Mesodermal cell (in vitro differentiated cells): Measurements from ENCODE around the gene SSTR3.

Source experiments
- H3K27ac ChIP-seq: 2 replicates; pipeline ENCODE4 v1.7.0; 2013; ENCODE audit warnings: mild to moderate bottlenecking, low read depth, low read length, moderate library complexity; ENCODE audit not compliant: severe bottlenecking
- H3K36me3 ChIP-seq: 2 replicates; pipeline ENCODE4 v1.7.1; 2013; ENCODE audit warnings: mild to moderate bottlenecking, low read length, moderate library complexity; ENCODE audit not compliant: control insufficient read depth, insufficient read depth
- H3K4me1 ChIP-seq: one replicate; pipeline ENCODE4 v1.7.1; 2013; ENCODE audit warnings: mild to moderate bottlenecking, low read length; ENCODE audit not compliant: insufficient read depth, control insufficient read depth, poor library complexity, severe bottlenecking
- H3K4me3 ChIP-seq: 2 replicates; pipeline ENCODE4 v1.7.0; 2013; ENCODE audit warnings: low read length, control low read depth, mild to moderate bottlenecking; ENCODE audit not compliant: insufficient read depth, poor library complexity, severe bottlenecking; ENCODE audit errors: extremely low read depth
- H3K9me3 ChIP-seq: 2 replicates; pipeline ENCODE4 v1.7.1; 2013; ENCODE audit warnings: mild to moderate bottlenecking, low read length, moderate library complexity; ENCODE audit not compliant: control insufficient read depth
- WGBS, 2 experiments: methylation state at CpG; one replicate each; pipeline ENCODE4 v1.1.5; 2013; ENCODE audit warnings: missing lambda C conversion rate in 2 of 2; ENCODE audit not compliant: insufficient coverage in 2 of 2; 5-methylcytosine and 5-hydroxymethylcytosine counted together

SSTR3 gene

GRCh38 chr22:37188901-37189466 is 23.3 kb downstream of the SSTR3 start:
- no peak overlapping the region for H3K4me3 ChIP-seq
- WGBS, 2 experiments: 45 to 56% methylated on average over 1 of the region's 2 CpGs
- peak overlapping the region; percentile 93 for H3K27ac ChIP-seq

DNA sequence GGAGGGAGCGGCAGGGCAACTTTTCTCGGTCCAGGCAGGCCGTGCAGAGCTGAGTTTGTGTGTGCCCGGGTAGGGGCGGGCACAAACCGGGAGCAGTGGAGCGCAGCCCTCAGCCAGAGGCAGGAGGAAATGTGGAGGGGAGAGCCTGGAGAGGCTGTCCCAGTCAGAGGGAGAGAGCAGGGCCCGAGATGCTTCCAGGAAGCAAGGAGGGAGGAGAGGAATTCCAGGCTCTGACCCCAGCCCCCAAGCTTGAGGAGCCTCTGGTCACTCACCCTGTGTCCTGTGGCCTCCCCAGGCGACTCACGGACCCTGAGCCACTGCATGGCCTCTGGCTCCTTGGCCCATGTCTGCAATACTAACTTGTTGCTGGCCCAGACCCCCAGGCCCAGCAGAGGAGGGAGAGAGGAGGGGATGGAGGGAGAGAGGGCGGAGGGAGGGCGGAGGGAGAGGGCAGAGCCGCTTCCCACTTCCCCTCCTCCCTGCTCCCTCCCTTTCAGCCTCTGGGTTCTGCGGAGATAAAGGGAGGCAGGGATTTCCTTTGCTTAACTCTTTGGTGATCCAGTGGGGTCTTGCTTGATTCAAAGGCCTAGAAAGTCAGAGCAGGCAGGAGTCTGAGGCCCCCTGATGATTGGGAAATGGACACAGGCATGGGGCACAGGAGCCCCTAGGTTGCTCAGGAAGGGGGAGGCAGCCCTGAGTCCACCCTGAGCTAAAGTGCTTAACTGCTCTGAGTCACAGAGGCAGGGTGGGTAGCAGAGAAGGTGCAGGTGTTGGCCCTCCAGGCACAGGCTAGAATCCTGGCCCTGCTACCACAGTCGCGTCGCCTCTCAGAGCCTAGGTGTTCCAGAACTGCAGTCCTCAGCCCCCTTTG is 24.2 kb downstream of the SSTR3 start, which contains the start of gene C1QTNF6:
Gene C1QTNF6 (minus strand): TSS at position 357 of the 871 bp plus-strand sequence. CDS start 34 bp downstream, at position 323.
- Histone ChIP-seq H3K27ac (peak within 1 kb of the TSS; percentile 93), H3K9me3 (peaks cover 9% of the 10 kb centered on the region), H3K4me3 (peak within 1 kb of the TSS; percentile 51), H3K36me3 (peaks cover 13% of the 10 kb centered on the region), H3K4me1 (peaks cover 30% of the 10 kb centered on the region)
- WGBS, 2 experiments: 9 to 18% methylated on average over 10 to 13 of the region's 17 CpGs

More at GRCh38 chr22:37188901-37189466, 23.3 kb downstream of the SSTR3 start:
- Histone ChIP-seq H3K9me3 (peaks cover 10% of the 10 kb centered on the region), H3K36me3 (peaks cover 5% of the 10 kb centered on the region), H3K4me1 (peaks cover 30% of the 10 kb centered on the region)

GRCh38 chr22:37187552-37187890 is 24.8 kb downstream of the SSTR3 start:
- Histone ChIP-seq H3K27ac (peak overlapping the region; percentile 93), H3K4me3 (peak overlapping the region; percentile 51)
- WGBS, 2 experiments: 17 to 24% methylated on average over 2 to 4 of the region's 5 CpGs

DNA sequence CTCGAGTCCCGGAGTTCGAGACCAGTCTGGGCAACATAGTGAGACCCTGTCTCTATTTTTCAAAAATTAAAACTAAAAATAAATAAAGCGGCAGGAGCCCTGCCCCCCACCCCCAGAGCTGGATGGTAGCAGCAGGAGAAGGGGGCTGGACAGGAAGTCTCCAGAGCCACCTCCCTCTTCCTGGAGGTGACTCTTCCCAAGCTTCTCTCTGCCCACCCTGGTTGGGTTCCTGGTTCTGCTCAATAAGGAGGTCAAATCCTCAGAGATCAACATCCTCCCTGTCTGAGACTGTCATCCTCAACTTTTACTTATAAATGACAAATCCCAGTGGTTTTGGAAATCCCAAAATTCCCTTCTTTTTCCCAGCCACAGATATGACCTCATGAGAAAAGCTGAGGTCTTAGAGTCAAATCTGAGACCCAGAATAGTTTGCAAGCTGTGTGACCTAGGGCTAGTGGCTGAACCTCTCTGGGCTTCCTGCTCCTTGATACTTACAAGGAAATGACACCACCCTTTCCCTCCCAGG is 25.2 kb downstream of the SSTR3 start:
- H3K27ac ChIP-seq: peak overlapping the region; percentile 93
- H3K4me3 ChIP-seq: peak overlapping the region; percentile 51
- 90% methylated on average over 2 of the region's 4 CpGs; no CpG with 5 or more reads in 1 of the 2 experiments for WGBS, 2 experiments
- H3K36me3 ChIP-seq: peaks cover 15% of the 10 kb centered on the region
- peaks cover under 1% of the 10 kb centered on the region for H3K9me3 ChIP-seq
- peaks cover 30% of the 10 kb centered on the region for H3K4me1 ChIP-seq

More at GRCh38 chr22:37187552-37187890, 24.8 kb downstream of the SSTR3 start:
- Histone ChIP-seq H3K4me1 (peaks cover 30% of the 10 kb centered on the region), H3K36me3 (peaks cover 13% of the 10 kb centered on the region), H3K9me3 (peaks cover 4% of the 10 kb centered on the region)

DNA sequence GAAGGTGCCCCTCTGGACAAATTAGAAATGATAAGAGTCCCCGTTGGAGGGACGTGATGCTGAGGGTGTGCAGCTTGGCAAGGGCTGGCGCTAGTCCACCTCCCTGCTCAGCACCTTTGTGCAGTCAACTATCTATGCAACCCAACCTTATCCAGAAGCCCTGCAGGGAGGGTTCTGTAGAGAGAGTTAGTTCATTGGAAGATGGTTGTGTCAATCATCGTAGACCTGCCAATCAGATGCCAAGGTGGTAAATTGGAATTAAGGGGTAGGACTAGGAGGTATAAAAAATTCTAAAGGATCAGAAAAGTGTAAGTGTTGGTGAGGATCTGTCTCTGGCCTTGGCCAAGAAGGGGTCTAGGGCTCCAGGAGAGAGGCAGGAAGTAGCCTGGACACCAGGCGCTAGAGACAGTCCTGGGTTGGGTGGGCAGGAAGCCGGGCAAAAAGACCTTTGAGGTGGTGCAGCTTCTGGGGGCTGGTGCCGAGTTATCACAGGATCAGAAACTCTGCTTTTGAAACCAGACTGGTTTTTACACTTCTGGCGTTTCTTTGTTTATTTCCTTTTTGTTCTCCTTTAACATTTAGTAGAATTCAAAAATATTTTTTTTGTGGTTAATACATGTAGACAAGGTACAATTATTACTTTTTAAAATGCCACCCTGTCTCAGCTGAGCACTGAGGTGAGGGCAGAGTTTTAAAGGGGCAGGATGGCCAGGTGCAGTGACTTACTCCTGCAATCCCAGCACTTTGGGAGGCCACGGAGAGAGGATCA is 25.9 kb downstream of the SSTR3 start:
- Histone ChIP-seq H3K4me3 (peak overlapping the region; percentile 51), H3K27ac (no peak overlapping the region), H3K4me1 (peaks cover 30% of the 10 kb centered on the region), H3K9me3 (no peaks in the 10 kb centered on the region), H3K36me3 (peaks cover 15% of the 10 kb centered on the region)
- WGBS, 2 experiments: 90 to 91% methylated on average over 5 to 7 of the region's 9 CpGs

- WGBS, 2 experiments: 95 to 97% methylated on average over 9 to 12 of the region's 13 CpGs
- Histone ChIP-seq H3K4me3 (no peak overlapping the region), H3K4me1 (peaks cover 30% of the 10 kb centered on the region), H3K9me3 (no peaks in the 10 kb centered on the region), H3K27ac (no peak overlapping the region), H3K36me3 (peaks cover 19% of the 10 kb centered on the region)
Observed at GRCh38 chr22:37185646-37186227, 26.5 kb downstream of the SSTR3 start.

DNA sequence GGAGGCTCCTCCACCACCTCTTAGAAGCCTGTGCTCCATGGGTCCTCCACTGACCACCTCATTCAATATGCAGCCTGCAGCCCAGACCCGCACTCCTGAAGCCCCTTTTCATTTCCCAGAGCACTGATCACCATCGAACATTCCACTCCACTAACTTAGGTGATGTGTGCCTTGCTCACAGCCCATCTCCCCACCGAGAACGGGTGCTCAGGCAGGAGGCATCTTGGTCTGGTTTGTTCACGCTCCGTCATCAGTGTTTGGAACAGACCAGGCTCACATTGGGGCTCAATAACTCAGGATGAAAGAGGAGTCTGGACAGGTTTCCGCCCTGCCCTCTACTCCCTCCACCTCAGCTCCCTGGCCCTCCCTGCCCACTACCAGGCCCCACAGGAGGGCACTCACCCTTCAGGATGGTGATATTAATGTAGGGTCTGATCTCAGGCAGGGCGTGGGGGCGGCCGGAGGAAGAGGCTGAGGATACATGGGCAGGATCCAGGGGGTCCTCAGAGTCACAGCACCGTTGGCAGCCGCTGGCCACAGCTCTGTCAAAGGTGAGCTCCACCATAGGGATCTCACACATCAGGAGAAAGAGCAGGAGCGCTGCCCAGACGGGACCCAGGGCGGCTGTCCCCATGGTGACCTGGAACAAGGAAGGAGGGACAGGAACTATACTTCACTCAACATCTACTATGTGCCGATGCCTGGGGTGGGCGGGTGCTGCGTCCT is 27.3 kb downstream of the SSTR3 start:
- 89 to 91% methylated on average over 10 to 13 of the region's 18 CpGs for WGBS, 2 experiments
- Histone ChIP-seq H3K9me3 (no peaks in the 10 kb centered on the region), H3K36me3 (peaks cover 20% of the 10 kb centered on the region), H3K27ac (no peak overlapping the region), H3K4me1 (peaks cover 28% of the 10 kb centered on the region), H3K4me3 (no peak overlapping the region)

DNA sequence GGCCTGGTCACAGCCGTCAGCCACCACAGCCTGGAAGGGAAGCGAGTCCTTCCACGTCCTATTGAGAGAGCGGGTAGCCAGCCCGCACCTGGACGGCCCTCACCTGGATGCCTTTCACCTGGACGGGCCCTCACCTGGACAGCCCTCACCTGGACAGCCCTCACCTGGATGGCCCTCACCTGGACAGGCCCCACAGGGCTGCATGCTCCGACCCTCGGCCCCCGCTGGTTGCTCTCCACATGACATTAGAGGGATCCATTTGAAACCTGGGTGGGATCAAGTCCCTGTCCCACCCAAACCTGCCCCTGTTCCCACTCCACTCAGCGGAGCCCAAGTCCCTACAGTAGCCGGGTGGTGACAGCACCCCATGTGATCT is 27.9 kb downstream of the SSTR3 start:
- 89 to 95% methylated on average over 9 to 12 of the region's 12 CpGs for WGBS, 2 experiments
- no peak overlapping the region for H3K4me3 ChIP-seq
- peaks cover 20% of the 10 kb centered on the region for H3K36me3 ChIP-seq
- H3K27ac ChIP-seq: no peak overlapping the region
- H3K9me3 ChIP-seq: no peaks in the 10 kb centered on the region
- peaks cover 22% of the 10 kb centered on the region for H3K4me1 ChIP-seq

- no peak overlapping the region for H3K27ac ChIP-seq
- H3K4me3 ChIP-seq: no peak overlapping the region
- H3K36me3 ChIP-seq: peaks cover 20% of the 10 kb centered on the region
- H3K4me1 ChIP-seq: peaks cover 15% of the 10 kb centered on the region
- no peaks in the 10 kb centered on the region for H3K9me3 ChIP-seq
- 89 to 93% methylated on average over 12 to 16 of the region's 17 CpGs for WGBS, 2 experiments
Observed at GRCh38 chr22:37183432-37184379, 28.6 kb downstream of the SSTR3 start.
